Stimulated activated naive CD4-positive, alpha-beta T cell (primary cell): ENCODE measurements around the gene CD93.

Experiments
- DNase-seq, 6 experiments: peaks; one replicate each; lab custom pipeline; 2025; lab: John Stamatoyannopoulos, UW

The CD93 gene

DNA sequence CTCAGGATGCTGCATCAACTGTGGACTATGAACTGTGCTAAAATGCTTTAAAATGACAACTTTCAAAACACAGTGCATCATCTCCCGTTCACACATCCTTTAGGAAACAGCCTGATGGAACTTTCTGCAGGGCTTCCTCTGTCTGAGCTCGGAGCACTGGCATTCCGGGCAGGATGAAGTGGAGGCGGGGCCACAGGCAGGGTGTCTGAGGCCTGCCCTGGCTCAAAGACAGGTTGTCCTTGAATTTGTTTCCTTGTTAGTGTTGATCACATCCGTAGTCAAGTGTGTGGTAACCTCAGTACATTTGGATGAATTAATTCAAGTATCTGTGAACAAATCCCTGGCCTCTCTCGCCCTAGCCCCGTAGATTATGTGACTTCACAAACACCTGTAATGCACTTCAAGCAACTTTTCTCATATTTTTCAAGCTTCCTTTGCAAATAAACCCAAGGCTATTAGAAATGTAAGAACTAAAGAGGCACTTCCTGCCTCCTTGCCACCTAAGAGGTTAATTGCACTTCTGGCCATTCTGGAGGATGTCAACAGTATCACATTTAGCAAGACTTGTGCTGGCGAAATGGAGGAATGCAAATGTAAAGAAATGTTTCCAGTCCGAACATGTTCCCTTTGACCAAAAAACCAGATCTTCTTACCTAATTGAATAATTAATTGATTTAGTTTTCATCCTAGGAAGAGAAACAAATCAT lies 3.1 kb downstream of the CD93 start:
- DNase-seq = no peak

DNA sequence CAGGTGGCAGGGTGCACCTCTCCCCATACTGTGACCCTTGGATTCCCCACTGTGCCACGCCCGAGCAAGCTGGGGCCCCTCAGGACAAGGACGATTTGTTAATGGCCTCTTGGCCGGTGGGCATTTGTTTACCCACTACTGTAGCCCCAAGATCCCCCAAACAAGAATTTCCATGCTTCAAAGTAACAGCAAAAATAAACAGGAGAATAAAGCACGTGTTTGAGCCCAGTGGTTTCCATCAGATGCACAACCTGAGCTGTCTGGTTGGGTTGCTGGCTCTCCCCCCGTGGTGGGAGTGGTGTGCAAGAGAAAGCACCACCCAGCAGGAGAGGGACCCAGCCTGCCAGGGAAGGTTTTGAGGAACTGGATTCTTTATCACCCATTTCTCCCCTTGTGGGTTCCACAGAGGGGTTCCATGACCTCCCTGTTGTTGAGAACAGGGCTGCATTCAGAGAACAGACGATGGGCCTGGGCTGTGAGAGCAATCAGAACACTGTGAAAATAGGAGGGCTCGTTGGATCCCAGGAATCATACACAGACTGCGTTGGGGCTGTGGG lies 4.8 kb downstream of the CD93 start:
- DNase-seq = no peak

DNA sequence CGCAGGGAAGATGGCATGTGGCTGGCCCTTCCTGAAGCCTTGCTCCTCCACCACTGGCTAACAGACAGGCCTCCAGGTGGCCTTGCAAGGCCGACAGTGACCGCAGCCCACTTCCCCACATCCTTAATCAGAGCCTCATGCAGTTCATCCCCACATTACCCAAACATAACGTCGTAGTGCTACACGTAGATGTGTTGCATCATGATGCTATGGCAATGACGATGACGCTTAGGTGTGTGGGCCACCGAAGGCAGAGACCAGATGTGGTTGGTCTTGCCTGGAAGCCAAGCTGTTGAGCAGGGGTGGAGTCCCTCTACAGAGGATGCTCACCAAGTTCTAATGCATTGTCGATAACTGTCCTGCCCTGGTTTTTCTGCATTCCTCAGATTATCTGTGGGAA lies 5.6 kb downstream of the CD93 start:
- DNase-seq = no peak

DNA sequence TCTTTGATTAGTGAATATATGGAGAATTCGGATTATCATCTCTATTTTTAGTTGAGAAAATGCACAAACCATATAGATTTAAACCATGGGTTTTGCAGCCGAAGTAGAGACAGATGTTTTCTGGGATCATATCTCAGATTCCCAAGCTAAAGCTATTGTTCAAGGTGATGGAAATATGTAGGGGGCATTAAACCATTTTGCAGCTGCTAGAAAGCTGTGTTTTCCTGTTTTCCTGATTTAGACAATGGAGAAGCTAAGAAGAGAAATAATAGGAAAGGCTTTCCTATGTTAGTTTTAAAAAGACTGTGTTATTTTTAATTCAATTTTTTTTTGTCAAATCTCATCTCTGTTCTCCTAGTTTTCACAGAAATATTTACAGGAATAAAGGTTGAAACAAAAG lies 6.2 kb downstream of the CD93 start:
- DNase-seq = no peak

DNA sequence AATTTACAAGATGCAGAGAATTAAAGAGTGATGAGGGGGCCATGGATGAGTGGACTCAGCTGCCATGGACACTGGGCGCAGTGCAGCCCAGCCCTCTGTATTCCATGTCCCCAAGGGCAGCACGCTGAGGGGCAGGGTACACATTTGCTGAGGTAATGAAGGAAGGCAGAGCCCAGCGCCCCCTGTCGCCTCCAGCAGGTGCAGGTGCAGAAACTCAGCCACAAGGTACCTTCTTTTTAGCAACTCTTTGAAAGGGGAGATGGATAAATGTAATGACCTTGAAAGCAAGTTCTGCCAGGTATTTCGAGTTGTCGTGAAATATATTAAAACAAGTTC lies 7.1 kb downstream of the CD93 start:
- no peak for DNase-seq

DNA sequence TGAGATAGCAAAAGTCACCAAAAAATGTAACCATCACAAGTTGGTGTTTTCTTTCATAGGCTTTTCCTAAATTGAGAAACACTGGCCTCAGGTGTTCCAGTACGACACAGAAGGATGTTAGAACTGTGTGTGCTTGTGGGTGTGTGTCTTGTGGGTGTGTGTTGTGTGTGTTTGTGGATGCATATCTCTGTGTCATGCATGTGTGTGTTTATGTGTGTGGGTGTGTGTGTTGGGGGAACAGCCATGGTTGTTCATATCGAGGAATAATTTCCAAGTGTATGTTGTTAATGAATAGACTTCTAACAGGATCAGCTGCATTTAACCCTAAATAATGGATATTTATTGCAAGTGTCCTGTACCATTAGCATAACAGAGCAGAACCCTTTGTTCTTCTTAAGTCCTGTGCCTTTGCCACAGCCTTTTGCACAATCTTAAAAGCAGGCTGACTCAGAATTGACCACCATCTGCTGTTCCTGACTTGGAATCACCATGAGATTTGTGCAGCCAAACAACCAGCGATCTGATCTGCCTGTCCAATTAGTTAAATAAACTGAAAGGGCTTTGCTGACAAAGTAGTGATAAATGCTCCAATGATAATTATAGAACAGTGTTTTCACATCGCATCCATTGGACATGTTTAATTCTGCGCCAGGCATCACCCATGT lies 7.6 kb downstream of the CD93 start:
- no peak for DNase-seq

DNA sequence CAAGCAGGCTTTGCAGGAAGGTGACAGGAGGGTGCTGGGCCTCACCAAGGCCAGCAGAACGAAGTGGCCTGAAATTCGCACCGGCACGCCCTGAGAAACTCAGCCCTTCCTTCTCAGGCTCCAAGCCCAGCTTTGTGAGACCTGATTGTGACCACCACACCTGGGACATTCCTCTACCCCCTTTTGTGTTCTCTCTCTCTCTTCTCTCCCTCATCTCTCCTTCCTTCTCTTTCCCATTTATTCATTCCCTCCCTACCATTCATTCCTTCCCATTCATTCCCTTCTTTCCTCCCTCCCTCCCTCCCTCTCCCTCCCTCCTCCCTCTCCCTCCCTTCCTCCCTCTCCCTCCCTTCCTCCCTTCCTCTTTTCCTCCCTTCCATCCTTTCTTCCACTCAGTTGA lies 8.8 kb downstream of the CD93 start:
- no peak for DNase-seq

DNA sequence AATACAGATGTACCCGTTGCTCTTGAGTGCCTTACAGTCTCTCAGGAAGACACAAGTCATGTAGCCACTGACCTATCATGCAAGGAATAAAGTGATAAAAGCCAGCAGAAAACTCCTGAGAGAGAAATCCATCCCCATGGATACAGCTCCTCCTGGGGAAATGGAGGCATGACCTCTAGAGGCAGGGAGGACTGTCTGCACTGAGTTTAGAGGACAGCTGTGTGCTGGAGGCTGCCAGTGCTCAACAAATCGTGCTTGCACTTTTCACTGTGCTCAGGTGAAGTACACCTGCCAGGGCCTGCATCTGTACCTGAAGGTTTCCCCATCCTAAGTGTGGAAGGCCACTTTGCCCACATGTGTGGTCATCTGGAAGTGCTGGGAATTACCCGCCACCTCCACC lies 12.1 kb downstream of the CD93 start:
- DNase-seq = no peak

DNA sequence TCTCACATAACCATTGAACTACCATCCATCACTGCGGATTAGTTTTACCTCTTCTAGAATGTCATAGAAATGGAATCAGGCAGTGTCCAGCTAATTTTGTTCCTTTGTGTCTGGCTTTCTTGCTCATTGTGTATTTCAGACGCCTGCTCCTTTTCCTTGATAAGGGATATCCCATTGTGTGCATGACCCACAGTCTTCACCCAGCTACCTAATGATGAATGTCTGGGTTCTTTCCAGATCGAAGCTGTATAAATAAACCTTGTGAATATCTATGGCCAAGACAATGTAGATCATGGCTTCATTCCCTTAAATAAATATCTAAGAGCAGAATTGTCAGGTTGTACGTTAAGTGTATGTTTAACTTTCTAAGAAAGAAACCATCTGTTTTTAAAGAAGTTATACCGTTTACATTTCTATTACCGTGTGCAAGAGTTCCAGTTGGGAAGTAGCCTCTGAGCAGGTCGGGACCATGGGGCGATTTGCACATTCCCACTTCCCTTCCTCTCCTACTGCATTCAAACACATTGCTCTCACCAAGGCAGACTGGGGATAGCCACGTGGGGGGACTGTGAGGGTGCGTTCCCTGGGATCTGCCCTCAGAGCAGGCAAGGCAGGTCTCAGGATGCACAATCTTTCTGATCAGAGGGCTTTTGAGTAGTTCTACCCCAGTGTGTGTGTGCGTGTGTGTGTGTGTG lies 13.1 kb downstream of the CD93 start:
- DNase-seq = no peak

DNA sequence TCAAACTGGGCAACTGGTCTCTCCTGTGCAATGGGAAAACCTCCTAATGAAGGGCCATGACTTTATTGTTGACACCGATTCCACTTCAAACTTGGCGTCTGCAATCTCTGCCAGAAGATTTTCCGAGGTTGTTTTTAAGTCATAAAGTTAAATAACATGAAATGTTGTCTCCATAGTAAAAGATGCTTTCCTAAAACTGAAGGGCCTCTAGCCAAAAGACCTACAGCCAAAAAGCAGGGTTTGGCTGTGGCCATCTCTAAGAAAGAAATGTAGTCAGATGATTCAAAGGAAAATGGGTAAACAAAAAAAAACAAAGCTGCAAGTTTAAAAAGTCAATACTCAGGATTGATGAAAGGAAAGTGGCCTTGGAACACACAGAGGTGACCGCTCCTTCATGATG lies 14.1 kb downstream of the CD93 start:
- no peak for DNase-seq

DNA sequence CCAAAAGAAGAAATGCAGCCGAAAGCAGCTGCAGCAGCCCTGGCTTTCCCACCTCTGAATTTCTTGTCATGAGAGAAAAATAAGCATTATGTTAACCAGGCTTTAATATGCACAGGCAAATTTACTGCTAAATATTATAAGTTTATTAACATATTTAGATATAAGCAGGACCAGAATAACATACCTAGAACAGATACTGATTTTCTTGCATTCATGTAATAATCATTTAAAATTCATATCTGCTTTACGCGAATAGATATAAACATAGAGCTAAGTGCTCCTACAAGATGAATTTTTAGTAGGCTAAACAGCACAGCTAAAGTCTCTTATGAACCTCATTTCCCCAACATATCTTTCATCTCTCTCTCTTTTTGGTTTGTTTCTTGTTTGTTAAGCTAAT lies 14.7 kb downstream of the CD93 start:
- DNase-seq = no peak

DNA sequence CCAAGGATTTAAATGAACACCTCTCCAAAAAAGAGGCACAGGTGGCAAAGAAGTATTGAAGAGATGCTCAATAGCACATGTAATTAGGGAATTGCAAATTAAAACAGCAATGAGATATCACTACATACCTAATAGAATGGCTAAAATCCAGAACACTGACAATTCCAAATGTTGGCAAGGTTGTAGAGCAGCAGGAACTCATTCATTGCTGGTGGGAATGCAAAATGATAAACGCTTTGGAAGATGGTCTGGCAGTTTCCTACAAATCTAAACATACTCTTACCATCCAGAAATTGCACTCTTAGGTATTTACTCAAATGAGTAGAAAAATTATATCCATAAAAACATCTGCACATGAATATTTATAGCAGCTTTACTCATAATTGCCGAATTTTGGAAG lies 17.0 kb downstream of the CD93 start:
- DNase-seq = no peak

DNA sequence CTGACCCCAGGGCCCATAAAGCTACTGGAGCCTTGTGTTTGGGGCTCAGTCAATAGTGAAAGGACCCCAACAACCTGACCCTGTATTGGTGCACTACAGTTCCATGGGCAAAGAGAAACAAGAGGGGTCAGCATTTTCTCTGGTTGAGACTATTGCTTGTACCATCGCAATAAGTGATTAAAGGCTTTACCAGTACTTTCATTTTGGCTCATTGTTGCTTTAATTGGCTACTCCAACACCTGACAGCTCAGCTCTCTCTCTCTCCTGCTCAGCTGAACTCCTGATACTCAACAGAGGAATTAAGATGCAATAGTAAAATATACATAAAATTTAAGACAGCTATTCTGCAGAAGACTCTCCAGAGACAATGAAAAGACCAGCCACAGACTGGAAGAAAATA lies 17.8 kb downstream of the CD93 start:
- no peak for DNase-seq

DNA sequence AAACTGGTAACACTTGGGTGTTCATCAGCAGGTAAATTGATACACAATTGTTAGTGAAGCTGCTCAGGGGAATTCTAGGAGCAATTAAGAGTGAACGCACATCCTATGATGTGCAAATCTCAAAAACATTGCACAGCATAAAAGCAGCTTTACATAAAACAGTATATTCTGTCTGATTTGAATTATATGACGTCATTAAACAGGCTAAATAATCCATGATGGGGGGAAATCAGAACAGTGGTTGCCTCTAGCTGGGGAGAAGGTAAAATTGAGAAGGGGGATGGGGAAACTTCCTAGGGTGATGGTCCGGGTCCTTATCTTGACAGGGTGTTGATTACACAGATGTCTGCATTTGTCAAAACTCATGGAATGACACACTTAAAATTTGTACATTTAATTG lies 19.4 kb downstream of the CD93 start:
- no peak for DNase-seq

DNA sequence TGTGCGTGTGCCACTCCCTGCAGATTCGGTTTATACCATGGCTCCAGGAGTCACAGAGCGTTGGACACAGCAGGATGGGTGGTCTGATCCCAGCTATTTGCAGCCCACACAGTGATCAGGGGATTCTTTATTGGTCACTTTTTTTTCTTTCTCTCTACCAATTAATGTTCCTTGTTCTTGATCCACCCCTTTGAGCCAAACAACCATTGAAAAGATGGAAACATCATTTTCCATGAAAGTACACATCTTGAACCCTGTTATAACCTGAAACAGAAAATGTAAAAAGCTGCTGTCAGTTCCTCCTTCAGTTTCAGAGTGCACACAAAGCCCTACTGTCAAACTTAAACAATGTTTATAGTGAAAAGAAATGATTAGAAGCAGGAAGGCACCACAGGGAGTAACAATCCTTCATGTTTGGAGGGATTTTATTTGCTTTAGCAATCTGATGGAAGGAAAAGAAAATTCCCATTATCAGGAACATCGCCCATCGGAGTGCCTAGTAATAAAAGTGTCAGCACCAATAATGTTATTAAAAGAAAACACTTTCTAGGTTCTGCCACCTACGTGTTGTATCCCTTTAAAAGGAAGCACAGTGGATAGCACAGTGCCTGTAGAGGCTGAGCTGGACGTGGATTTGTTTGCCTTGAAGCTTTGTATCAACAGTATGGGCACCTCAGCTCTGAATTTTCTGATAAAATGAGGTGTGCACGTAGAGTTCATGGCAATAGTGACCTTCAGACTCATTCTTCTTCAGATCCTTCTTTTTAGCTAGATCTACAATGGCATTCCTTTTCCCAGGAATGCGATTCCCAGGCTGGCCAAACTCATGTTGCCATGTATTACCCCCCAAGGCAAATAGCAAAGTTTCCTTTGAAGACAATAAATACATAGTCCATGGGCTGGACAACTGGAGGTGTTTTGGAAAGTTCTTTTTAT lies 20.6 kb downstream of the CD93 start:
- DNase-seq = no peak

DNA sequence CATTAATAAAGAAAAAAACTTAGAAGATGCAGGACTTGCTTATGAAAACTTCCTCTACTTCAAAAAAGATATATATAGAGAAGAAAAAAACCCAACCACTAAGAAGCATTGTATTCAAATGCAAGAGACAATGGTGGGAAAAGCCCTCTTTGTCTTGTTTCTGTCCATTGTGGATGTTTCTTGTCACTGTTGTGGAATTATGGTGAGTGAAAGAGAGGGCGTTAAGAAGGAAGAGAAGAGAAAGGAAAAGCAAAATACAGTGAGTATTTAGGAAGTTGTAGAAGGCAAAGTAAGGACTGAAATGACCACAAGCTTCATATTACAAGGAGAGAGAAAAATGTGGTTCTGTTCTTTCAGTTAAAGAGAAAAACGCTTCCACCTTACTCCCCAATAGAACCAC lies 22.5 kb downstream of the CD93 start:
- DNase-seq = no peak

DNA sequence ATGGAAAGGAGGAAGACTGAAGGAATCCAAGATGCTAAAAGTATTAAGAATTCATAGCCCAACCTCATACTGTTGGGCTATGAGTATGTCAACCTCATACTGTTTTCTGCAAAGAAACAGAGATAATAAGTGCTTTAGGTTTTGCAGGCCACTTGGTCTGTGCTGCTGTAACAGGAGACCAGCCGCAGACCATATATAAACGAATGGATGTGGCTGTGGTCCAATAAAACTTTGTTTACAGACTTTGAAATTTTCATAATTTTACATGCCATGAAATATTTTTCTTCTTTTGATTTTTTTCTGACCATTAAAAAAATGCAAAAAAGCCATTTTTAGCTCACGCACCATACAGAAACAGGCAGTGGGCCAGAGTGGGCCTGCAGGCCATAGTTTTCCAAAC lies 23.0 kb downstream of the CD93 start:
- no peak for DNase-seq

DNA sequence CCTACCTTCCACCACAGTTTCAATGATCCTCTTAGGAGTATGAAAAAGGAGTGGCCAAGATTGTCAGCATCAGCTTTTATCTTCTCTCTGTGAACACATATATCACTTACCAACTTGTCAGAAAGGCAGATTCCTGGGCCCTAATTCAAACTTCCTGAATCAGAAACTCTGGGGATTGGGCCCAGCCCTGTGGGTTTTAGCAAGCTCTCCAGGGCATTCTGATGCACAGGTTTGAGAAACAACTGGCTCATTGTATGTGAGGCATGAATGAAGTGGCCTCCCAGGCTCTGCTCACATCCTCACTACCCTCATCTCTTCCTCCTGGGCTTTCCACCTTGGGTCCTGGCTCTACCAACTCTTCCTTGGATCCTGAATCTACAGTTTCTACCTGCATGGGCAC lies 23.5 kb downstream of the CD93 start:
- no peak for DNase-seq

DNA sequence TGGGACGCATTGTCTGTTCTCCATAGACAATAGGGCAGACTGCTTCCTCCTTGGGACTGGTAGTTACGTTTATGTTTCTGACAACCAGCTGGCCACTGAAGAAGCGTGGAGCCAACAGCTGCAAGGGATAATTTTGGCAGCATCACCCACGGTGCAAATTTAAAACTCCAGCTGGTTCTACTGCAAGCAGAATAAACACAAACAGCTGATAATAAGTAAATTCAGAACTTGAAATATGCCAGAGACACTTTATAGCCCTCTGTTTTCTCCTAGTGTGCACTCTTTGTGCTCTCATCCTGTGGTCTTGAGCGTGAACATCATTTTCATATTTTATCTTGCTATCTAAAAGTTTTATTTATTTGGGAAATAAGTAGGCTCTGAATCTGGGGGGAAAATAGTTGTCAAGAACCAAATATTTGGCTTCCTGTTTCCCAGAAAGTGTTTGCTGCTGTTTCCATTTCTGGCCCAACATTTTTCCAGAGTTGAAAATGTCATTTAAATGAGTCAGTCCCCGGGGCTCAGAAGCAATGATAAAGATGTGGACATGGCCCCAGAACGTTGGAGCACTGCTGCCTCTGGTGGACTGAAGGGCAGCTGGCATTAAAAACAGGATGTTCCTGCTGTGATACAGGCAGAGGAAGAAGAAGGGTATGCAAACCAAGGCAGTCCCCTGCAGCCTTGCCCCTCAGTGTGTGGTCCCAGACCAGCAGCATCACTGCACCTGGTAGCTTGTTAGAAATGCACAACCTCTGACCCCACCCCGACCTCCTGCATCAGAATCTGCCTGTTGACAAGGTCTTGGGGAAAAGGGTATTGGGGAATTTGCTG lies 24.2 kb downstream of the CD93 start:
- DNase-seq = no peak

DNA sequence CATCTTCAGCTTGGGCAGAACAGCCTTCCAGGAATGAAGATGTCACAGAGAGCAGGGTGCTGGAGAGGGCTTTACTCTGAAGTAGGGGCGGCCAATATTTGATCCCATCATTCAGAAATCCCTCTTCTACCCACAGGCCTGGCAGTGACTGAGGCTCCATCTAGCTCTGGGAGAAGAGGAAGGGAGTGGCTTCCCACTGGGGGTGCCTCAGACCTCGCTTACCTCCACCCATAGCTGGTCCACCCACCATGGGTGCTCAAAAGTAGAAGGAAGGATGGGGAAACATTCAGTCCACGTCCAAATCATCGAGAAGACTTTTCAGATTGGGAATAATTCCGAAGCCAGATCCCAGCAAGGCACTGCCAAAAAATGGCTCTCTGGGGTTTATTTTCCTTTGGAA lies 24.9 kb downstream of the CD93 start:
- no peak for DNase-seq

DNA sequence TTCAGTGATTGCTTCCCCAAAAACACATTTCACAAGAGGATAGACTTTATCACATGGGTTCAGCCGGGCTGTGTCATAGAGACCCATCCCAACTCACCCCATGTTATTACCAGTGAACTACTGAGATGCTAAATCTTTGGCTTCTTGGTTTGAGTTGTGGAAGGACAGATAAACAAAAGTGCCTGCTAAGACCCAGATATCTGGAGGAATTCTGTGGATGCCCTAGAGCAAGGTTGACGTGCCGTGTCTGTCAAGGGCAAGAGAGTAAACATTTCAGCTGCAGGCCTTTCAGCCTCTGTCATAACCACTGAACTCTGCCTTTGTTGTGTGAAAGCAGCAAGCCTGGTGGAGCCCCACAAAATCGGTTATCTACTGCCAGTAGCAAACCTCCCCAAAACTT lies 25.5 kb downstream of the CD93 start:
- no peak for DNase-seq
